ENCODE results near the gene KCNK7. TPM values are rescaled to one million over a fixed set of nuclear protein-coding genes. Genes with fewer than 3 reads are reported as not detected.

The KCNK7 gene
- polyA plus RNA-seq, 1 experiment: 0.07 TPM

- H3K4me3 ChIP-seq (ENCODE audit: low read depth, low read length): no peak overlapping the region
- ChIA-PET POLR2A (no interaction called here), CTCF (interaction anchor here (1.0 to 1.5 kb wide), 3 partner anchors 11 to 60 kb away, joined by 3 to 5 read pairs (median 4); partner anchors contain the start of gene PCNX3)
- no peak for TF ChIP-seq CTCF (IDR thresholded peaks at IDR 0.05; ENCODE audit: insufficient read depth, low read depth, low read length)
- H3K36me3 ChIP-seq (ENCODE audit: control insufficient read depth, insufficient read depth, low read length): peaks cover 50% of the 10 kb centered on the region
- H3K27me3 ChIP-seq (ENCODE audit: control insufficient read depth, insufficient read depth, low read length): no peaks in the 10 kb centered on the region
- no peak for DNase-seq (ENCODE audit: low read depth)
Observed at GRCh38 chr11:65633390-65634108, 37.9 kb upstream of the KCNK7 start.

- CTCF ChIA-PET: no interaction called here
- H3K36me3 ChIP-seq (ENCODE audit: control insufficient read depth, insufficient read depth, low read length): peaks cover 55% of the 10 kb centered on the region
- TF ChIP-seq CTCF (IDR thresholded peaks at IDR 0.05; ENCODE audit: insufficient read depth, low read depth, low read length): no peak
- no peak overlapping the region for H3K4me3 ChIP-seq (ENCODE audit: low read depth, low read length)
- no peak for DNase-seq (ENCODE audit: low read depth)
- no peaks in the 10 kb centered on the region for H3K27me3 ChIP-seq (ENCODE audit: control insufficient read depth, insufficient read depth, low read length)
- POLR2A ChIA-PET: no interaction called here
Observed at GRCh38 chr11:65630215-65630614, 34.6 kb upstream of the KCNK7 start.

- POLR2A ChIA-PET: no interaction called here
- CTCF ChIA-PET: no interaction called here
Observed at GRCh38 chr11:65629579-65629978, 34.0 kb upstream of the KCNK7 start.

GRCh38 chr11:65627202-65627601 lies 31.6 kb upstream of the KCNK7 start:
- ChIA-PET CTCF (interaction anchor here (1.6 to 1.8 kb wide), 2 partner anchors 9 to 10 kb away, joined by 4 to 10 read pairs; partner anchors contain the start of gene SIPA1), POLR2A (no interaction called here)
- Histone ChIP-seq H3K4me3 (ENCODE audit: low read depth, low read length) (no peak overlapping the region), H3K27me3 (ENCODE audit: control insufficient read depth, insufficient read depth, low read length) (no peaks in the 10 kb centered on the region), H3K36me3 (ENCODE audit: control insufficient read depth, insufficient read depth, low read length) (peaks cover 56% of the 10 kb centered on the region)
- TF ChIP-seq CTCF (IDR thresholded peaks at IDR 0.05; ENCODE audit: insufficient read depth, low read depth, low read length): no peak
- DNase-seq (ENCODE audit: low read depth): no peak

More at GRCh38 chr11:65629579-65629978, 34.0 kb upstream of the KCNK7 start:
- Histone ChIP-seq H3K27me3 (ENCODE audit: control insufficient read depth, insufficient read depth, low read length) (no peaks in the 10 kb centered on the region), H3K4me3 (ENCODE audit: low read depth, low read length) (no peak overlapping the region), H3K36me3 (ENCODE audit: control insufficient read depth, insufficient read depth, low read length) (peaks cover 53% of the 10 kb centered on the region)
- no peak for TF ChIP-seq CTCF (IDR thresholded peaks at IDR 0.05; ENCODE audit: insufficient read depth, low read depth, low read length)
- DNase-seq (ENCODE audit: low read depth): no peak

GRCh38 chr11:65625628-65626342 lies 30.2 kb upstream of the KCNK7 start:
- no peak for DNase-seq (ENCODE audit: low read depth)
- H3K4me3 ChIP-seq (ENCODE audit: low read depth, low read length): no peak overlapping the region
- H3K27me3 ChIP-seq (ENCODE audit: control insufficient read depth, insufficient read depth, low read length): no peaks in the 10 kb centered on the region
- peaks cover 58% of the 10 kb centered on the region for H3K36me3 ChIP-seq (ENCODE audit: control insufficient read depth, insufficient read depth, low read length)
- TF ChIP-seq CTCF (IDR thresholded peaks at IDR 0.05; ENCODE audit: insufficient read depth, low read depth, low read length): peak; percentile 58
- ChIA-PET POLR2A (no interaction called here), CTCF (interaction anchor here (0.6 to 1.8 kb wide), 10 partner anchors 8 to 134 kb away, joined by 3 to 10 read pairs (median 4); partner anchors contain the start of genes KAT5 and SIPA1)
